Smooth muscle cell (in vitro differentiated cells): ENCODE measurements around the gene SLC14A1. TPM values are rescaled to one million over a fixed set of nuclear protein-coding genes. Genes with fewer than 3 reads are reported as not detected.

Experiments used
- DNase-seq: peaks from one replicate; lab custom pipeline; 2025; ENCODE audit not compliant: unreplicated experiment; lab: John Stamatoyannopoulos, UW
- H2AFZ ChIP-seq: fragments of 200-600 bp; sonication (generic); 2 replicates; pipeline ENCODE4 v1.6.0; 2016; ENCODE audit warnings: antibody characterized with exemption, low read depth, mild to moderate bottlenecking
- H3F3A ChIP-seq: fragments of 200-600 bp; sonication (generic); 2 replicates; pipeline ENCODE4 v1.6.0; 2017; ENCODE audit warnings: antibody characterized with exemption, low read depth
- H3K27ac ChIP-seq: fragments of 200-600 bp; sonication (generic); 2 replicates; pipeline ENCODE4 v1.5.1; 2016; ENCODE audit warnings: low read depth, mild to moderate bottlenecking
- H3K27me3 ChIP-seq: fragments of 200-600 bp; sonication (generic); 2 replicates; pipeline ENCODE4 v1.6.1; 2016; ENCODE audit warnings: low read depth, mild to moderate bottlenecking
- H3K36me3 ChIP-seq: fragments of 200-600 bp; sonication (generic); 2 replicates; pipeline ENCODE4 v1.5.1; 2016; ENCODE audit warnings: low read depth
- H3K4me1 ChIP-seq: fragments of 200-600 bp; sonication (generic); 2 replicates; pipeline ENCODE4 v1.5.1; 2016; ENCODE audit warnings: low read depth
- H3K4me2 ChIP-seq: fragments of 200-600 bp; sonication (generic); 2 replicates; pipeline ENCODE4 v1.6.0; 2016; ENCODE audit warnings: mild to moderate bottlenecking
- H3K4me3 ChIP-seq: fragments of 200-600 bp; sonication (generic); 2 replicates; pipeline ENCODE4 v1.5.1; 2016; ENCODE audit warnings: mild to moderate bottlenecking
- H3K79me2 ChIP-seq: fragments of 200-600 bp; sonication (generic); 2 replicates; pipeline ENCODE4 v1.6.0; 2016; ENCODE audit warnings: low read depth, mild to moderate bottlenecking
- H3K9ac ChIP-seq: fragments of 200-600 bp; sonication (generic); 2 replicates; pipeline ENCODE4 v1.6.0; 2016; ENCODE audit warnings: low read depth
- H3K9me3 ChIP-seq: fragments of 200-600 bp; sonication (generic); replicated peaks from 2 replicates; pipeline ENCODE4 v1.5.1; 2016; ENCODE audit warnings: low read depth
- H4K20me1 ChIP-seq: fragments of 200-600 bp; sonication (generic); 2 replicates; pipeline ENCODE4 v1.6.0; 2016; ENCODE audit warnings: low read depth
- WGBS: methylation state at CpG from one replicate; pipeline ENCODE4 v1.1.7; 2016; ENCODE audit warnings: low lambda C conversion rate; 5-methylcytosine and 5-hydroxymethylcytosine counted together
- polyA plus RNA-seq: library from polyadenylated mRNA; unstranded; fragments of >200 nt; fragmentation: Nextera tagmentation; extraction: Ambion mirVana; gene quantifications from 2 replicates; pipeline ENCODE4 v1.2.1, GENCODE V29; 2016
- total RNA-seq: library from RNA; depleted of rRNA; stranded (reverse); fragments of >200 nt; gene quantifications from 2 replicates; pipeline ENCODE4 v1.2.3, GENCODE V29; 2014
- TF ChIP-seq, protein P1 (sequence below): fragments of 200-600 bp; sonication (generic); IDR thresholded peaks from 2 replicates; pipeline ENCODE4 v1.5.1; 2017; ENCODE audit warnings: borderline replicate concordance, mild to moderate bottlenecking, antibody characterized with exemption; ENCODE audit not compliant: insufficient read depth, poor library complexity, severe bottlenecking

SLC14A1 gene
- total and polyA plus RNA-seq, 2 experiments from 2014 or later = 20.0 to 37.9 TPM

DNA sequence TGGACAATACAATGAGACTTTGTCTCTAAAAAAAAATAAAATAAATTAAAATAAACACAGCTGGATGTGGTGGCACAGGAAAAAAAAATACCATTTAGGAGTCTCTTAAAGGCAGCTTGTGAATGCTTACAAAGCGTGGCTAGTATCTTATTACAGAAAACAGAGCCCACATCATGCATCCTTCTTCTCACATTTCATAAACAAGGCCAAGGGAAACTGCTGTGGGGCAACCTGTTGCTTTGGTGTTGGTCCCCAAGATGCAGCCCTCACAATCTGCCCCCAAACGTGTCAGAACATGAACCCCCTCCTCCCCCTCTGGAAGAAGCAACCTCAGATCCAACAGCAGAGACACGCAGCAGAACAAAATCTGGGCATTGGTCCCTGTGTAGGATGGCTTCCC lies 2.6 kb downstream of the SLC14A1 start:
- H4K20me1 ChIP-seq = no peaks in the 10 kb centered on the region
- no peak for DNase-seq
- no peaks in the 10 kb centered on the region for H3K36me3 ChIP-seq
- no peaks in the 10 kb centered on the region for H3K27me3 ChIP-seq
- H3K4me3 ChIP-seq = no peak overlapping the region
- 84% methylated on average over 3 of the region's 3 CpGs for WGBS
- H3K9me3 ChIP-seq = no peaks in the 10 kb centered on the region
- TF ChIP-seq, protein P1, sequence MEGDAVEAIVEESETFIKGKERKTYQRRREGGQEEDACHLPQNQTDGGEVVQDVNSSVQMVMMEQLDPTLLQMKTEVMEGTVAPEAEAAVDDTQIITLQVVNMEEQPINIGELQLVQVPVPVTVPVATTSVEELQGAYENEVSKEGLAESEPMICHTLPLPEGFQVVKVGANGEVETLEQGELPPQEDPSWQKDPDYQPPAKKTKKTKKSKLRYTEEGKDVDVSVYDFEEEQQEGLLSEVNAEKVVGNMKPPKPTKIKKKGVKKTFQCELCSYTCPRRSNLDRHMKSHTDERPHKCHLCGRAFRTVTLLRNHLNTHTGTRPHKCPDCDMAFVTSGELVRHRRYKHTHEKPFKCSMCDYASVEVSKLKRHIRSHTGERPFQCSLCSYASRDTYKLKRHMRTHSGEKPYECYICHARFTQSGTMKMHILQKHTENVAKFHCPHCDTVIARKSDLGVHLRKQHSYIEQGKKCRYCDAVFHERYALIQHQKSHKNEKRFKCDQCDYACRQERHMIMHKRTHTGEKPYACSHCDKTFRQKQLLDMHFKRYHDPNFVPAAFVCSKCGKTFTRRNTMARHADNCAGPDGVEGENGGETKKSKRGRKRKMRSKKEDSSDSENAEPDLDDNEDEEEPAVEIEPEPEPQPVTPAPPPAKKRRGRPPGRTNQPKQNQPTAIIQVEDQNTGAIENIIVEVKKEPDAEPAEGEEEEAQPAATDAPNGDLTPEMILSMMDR = no peak
- H3F3A ChIP-seq = no peaks in the 10 kb centered on the region
- no peak overlapping the region for H3K9ac ChIP-seq
- no peak overlapping the region for H3K27ac ChIP-seq
- no peak overlapping the region for H3K4me2 ChIP-seq
- no peaks in the 10 kb centered on the region for H3K4me1 ChIP-seq
- no peak overlapping the region for H2AFZ ChIP-seq
- H3K79me2 ChIP-seq = no peaks in the 10 kb centered on the region

DNA sequence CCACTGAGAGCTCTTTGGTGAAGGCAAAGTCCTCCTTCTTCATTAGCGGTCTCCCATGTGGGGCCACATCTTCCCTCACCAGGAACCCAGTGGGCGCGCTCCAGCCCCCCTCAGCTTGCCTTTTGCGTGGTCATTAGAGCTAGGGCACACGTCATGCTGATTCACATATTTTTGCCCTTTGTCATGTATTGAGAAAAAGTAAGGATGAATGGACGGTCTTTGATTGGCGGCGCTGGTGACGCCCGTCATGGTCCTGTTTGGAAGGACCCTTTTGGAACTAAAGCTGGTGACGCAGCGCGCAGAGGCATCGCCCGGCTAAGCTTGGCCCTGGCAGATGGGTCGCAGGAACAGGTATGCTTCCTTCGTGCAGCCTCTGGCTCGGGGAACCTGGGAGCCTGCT lies 3.1 kb downstream of the SLC14A1 start:
- TF ChIP-seq, protein P1 = no peak
- Histone ChIP-seq H3F3A (no peaks in the 10 kb centered on the region), H3K36me3 (no peaks in the 10 kb centered on the region), H3K9ac (no peak overlapping the region), H3K4me1 (no peaks in the 10 kb centered on the region), H2AFZ (no peak overlapping the region), H3K27me3 (no peaks in the 10 kb centered on the region), H3K79me2 (no peaks in the 10 kb centered on the region), H3K27ac (no peak overlapping the region), H3K9me3 (no peaks in the 10 kb centered on the region), H3K4me3 (no peak overlapping the region), H3K4me2 (no peak overlapping the region), H4K20me1 (no peaks in the 10 kb centered on the region)
- WGBS = 94% methylated on average over 18 of the region's 18 CpGs
- DNase-seq = no peak

DNA sequence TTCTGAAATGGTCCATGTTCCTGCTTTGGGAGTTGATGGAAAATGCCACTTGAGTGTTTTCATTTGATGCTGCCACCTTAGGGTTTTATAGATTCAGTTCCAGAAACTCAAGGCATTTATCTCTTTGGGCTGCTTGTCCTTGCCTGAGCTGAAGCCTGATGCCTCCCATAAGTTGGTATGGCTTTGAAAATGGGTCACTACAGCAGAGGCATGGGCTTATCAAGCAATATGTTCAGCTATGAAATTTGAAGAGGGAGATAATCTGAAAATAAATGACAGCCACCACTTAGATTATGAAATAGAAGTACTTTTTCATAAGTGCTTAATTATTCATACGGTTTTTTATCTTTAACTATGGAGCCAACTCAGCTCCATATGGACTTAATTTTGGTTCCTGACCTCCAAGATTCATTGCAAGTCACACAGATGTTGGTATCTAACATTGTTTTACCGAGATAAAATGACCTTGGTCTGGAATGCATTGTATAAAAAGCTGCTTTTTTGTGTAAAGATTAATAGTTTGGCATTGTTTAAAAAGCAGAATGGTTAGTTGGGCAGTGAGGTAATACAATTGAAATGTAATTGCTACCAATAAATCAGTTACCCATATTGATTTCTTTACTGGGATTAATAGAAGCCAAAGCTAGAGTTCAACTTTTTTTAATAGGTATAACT lies 4.5 kb downstream of the SLC14A1 start:
- DNase-seq = no peak
- Histone ChIP-seq H3K9me3 (no peaks in the 10 kb centered on the region), H3K27ac (no peak overlapping the region), H4K20me1 (no peaks in the 10 kb centered on the region), H2AFZ (no peak overlapping the region), H3K27me3 (no peaks in the 10 kb centered on the region), H3K4me3 (no peak overlapping the region), H3K36me3 (no peaks in the 10 kb centered on the region), H3K9ac (no peak overlapping the region), H3K79me2 (no peaks in the 10 kb centered on the region), H3F3A (no peaks in the 10 kb centered on the region), H3K4me1 (no peaks in the 10 kb centered on the region), H3K4me2 (no peak overlapping the region)
- WGBS = 86% methylated on average over 2 of the region's 2 CpGs
- TF ChIP-seq, protein P1 = no peak
